Measurements from ENCODE around the gene TBC1D14. TPM values are rescaled to one million over a fixed set of nuclear protein-coding genes. Genes with fewer than 3 reads are reported as not detected.

TBC1D14 gene
- polyA plus RNA-seq, 3 donors = 36.3 to 44.7 (median 39.3) TPM

DNA sequence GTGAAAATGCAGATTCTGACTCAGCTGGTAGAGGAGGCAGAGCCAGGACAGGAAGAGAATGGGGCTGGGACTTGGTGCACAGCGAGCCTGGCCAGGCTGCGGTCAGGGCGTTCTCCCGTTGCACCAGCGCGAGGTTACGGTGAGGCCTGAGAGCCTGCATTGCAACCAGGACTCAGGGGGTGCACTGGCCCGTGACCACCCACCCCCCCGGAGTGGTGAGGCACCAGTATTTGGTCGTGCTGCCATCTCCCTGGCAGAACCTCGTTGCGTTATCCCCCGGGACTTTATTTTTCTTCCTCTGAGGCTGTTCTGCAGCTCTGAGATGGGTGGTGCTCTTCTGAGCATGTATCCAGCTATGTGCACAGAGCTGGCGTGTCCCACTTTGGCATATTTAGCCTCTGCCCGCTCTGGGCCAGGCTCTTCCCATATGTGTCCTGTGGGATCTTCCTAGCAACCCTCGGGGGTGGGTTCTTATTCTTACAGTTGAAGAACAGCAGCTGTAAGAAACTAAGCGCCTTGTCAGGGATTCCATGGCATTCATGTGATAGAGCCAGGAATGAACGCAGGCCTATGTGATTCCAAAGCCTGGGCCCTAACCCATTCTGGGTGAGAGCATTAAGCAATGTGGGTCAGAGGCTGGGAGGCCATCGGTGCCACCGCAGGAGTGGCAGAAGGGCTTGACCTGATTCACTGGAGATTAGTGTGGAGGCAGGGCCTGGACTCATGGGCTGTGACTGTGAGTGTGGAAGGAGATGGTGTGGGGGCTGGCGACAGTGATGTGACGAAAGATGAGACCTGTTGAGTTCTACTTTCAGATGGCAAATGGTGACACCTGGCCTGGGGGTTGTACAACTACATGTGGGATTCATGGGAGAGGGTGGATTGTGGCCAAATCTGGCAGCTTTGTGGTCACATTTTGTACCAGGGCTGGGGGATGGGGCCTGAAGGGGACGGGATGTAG lies 136.6 kb downstream of the TBC1D14 start:
- intact Hi-C loops (cut with micrococcal nuclease) = loop anchor here (2.0 to 10.0 kb wide), 3 partner anchors 13 to 331 kb away; partner anchors contain the start of gene BLOC1S4 (in 1 of the 2)
- Histone ChIP-seq H3K4me2 (replicated peaks; ENCODE audit: extremely low read depth, low read length, poor library complexity, severe bottlenecking) (no peak overlapping the region), H3K36me3 (replicated peaks in 1 of 2; ENCODE audit: control insufficient read depth in 1 of 2, insufficient read depth in 2 of 2, low read length in 2 of 2) (peaks cover 9 to 38% of the 10 kb centered on the region in 2 donors), H3K9ac (ENCODE audit: insufficient read depth, low read length, poor library complexity, severe bottlenecking) (no peak overlapping the region), H3K4me3 (replicated peaks in 1 of 3; ENCODE audit: low read depth in 2 of 3, low read length in 3 of 3) (no peak overlapping the region), H3K9me3 (replicated peaks in 1 of 2; ENCODE audit: control insufficient read depth in 1 of 2, insufficient read depth in 1 of 2, low read length in 2 of 2) (no peaks in the 10 kb centered on the region), H2AFZ (ENCODE audit: insufficient read depth, low read depth, low read length, poor library complexity, severe bottlenecking) (no peak overlapping the region), H3K4me1 (ENCODE audit: control insufficient read depth in 1 of 2, insufficient read depth in 2 of 2, low read length in 2 of 2) (peaks cover 29 to 42% of the 10 kb centered on the region in 2 donors), H3K79me2 (ENCODE audit: insufficient read depth, low read length) (peaks cover 78% of the 10 kb centered on the region), H3K27ac (ENCODE audit: low read depth in 1 of 2, low read length in 2 of 2) (no peak overlapping the region), H3K27me3 (ENCODE audit: control insufficient read depth in 2 of 2, insufficient read depth in 2 of 2, low read length in 2 of 2) (no peaks in the 10 kb centered on the region), H4K20me1 (ENCODE audit: insufficient read depth, low read length) (peaks cover 75% of the 10 kb centered on the region)
- no peak for DNase-seq
- Mint-ChIP-seq H3K4me1 (peaks cover 55% of the 10 kb centered on the region), H3K27ac (peak overlapping the region in 3 of 7 donors; percentile 46 to 82 (median 63)), H3K4me3 (no peak overlapping the region), H3K27me3 (ENCODE audit: low read depth in 3 of 3) (peaks cover 3 to 13% (median 4%) of the 10 kb centered on the region in 3 donors), H3K36me3 (peaks cover 40 to 63% of the 10 kb centered on the region in 2 donors), H3K9me3 (peaks cover 0 to 3% (median 0%) of the 10 kb centered on the region in 7 donors)
- 96% methylated on average over 23 of the region's 23 CpGs for WGBS (ENCODE audit: insufficient coverage)
- no peak for TF ChIP-seq CTCF (IDR thresholded peaks at IDR 0.05)

GRCh38 chr4:7046971-7047370 lies 137.3 kb downstream of the TBC1D14 start:
- peaks cover 3 to 10% (median 4%) of the 10 kb centered on the region in 3 donors for H3K27me3 Mint-ChIP-seq (ENCODE audit: low read depth in 3 of 3)
- H3K27ac Mint-ChIP-seq = no peak overlapping the region
- peaks cover 51% of the 10 kb centered on the region for H3K4me1 Mint-ChIP-seq
- Histone ChIP-seq H3K9ac (ENCODE audit: insufficient read depth, low read length, poor library complexity, severe bottlenecking) (no peak overlapping the region), H3K27me3 (ENCODE audit: control insufficient read depth in 2 of 2, insufficient read depth in 2 of 2, low read length in 2 of 2) (no peaks in the 10 kb centered on the region), H3K79me2 (ENCODE audit: insufficient read depth, low read length) (peaks cover 84% of the 10 kb centered on the region), H3K4me2 (replicated peaks; ENCODE audit: extremely low read depth, low read length, poor library complexity, severe bottlenecking) (no peak overlapping the region), H3K36me3 (replicated peaks in 1 of 2; ENCODE audit: control insufficient read depth in 1 of 2, insufficient read depth in 2 of 2, low read length in 2 of 2) (peaks cover 11 to 44% of the 10 kb centered on the region in 2 donors), H3K9me3 (replicated peaks in 1 of 2; ENCODE audit: control insufficient read depth in 1 of 2, insufficient read depth in 1 of 2, low read length in 2 of 2) (no peaks in the 10 kb centered on the region), H3K4me1 (ENCODE audit: control insufficient read depth in 1 of 2, insufficient read depth in 2 of 2, low read length in 2 of 2) (peaks cover 24 to 37% of the 10 kb centered on the region in 2 donors), H2AFZ (ENCODE audit: insufficient read depth, low read depth, low read length, poor library complexity, severe bottlenecking) (no peak overlapping the region), H3K4me3 (replicated peaks in 1 of 3; ENCODE audit: low read depth in 2 of 3, low read length in 3 of 3) (no peak overlapping the region), H3K27ac (ENCODE audit: low read depth in 1 of 2, low read length in 2 of 2) (no peak overlapping the region), H4K20me1 (ENCODE audit: insufficient read depth, low read length) (peaks cover 81% of the 10 kb centered on the region)
- no peak for TF ChIP-seq CTCF (IDR thresholded peaks at IDR 0.05)
- WGBS (ENCODE audit: insufficient coverage) = 92% methylated on average over 9 of the region's 9 CpGs
- DNase-seq = no peak
- no peak overlapping the region for H3K4me3 Mint-ChIP-seq
- intact Hi-C loops (cut with micrococcal nuclease) = loop anchor here in 1 of 2 donors (10.0 kb wide), 2 partner anchors 132 to 332 kb away; partner anchors contain the start of gene BLOC1S4
- H3K9me3 Mint-ChIP-seq = peaks cover 0 to under 1% (median 0%) of the 10 kb centered on the region in 7 donors
- peaks cover 41 to 70% of the 10 kb centered on the region in 2 donors for H3K36me3 Mint-ChIP-seq

All from CD14-positive monocyte (primary cell).